Liver (tissue), 9 donors: ENCODE data around the gene TMA7B. TPM values are rescaled to one million over a fixed set of nuclear protein-coding genes. Genes with fewer than 3 reads are reported as not detected.

ENCODE experiments used
- DNase-seq: peaks from one replicate; pipeline ENCODE4 v3.0.0-alpha.2; 2017; ENCODE audit warnings: low spot score
- H3K27ac ChIP-seq, 2 donors: one replicate each; pipeline ENCODE4 v1.7.0; 2013; ENCODE audit warnings: inconsistent platforms in 2 of 2, low read length in 2 of 2, control low read depth in 1 of 2, low read depth in 1 of 2, mild to moderate bottlenecking in 1 of 2
- H3K27me3 ChIP-seq, 4 donors: one replicate each; pipeline versions ENCODE4 v1.6.1 to v1.7.0; 2013; ENCODE audit warnings: low read length in 3 of 4, inconsistent platforms in 1 of 4, mild to moderate bottlenecking in 1 of 4, moderate library complexity in 1 of 4; ENCODE audit not compliant: control insufficient read depth in 4 of 4, insufficient read depth in 4 of 4
- H3K36me3 ChIP-seq, 4 donors: one replicate each; pipeline versions ENCODE4 v1.6.1 to v1.7.0; 2013; ENCODE audit warnings: low read length in 3 of 4, mild to moderate bottlenecking in 3 of 4, low read depth in 1 of 4, moderate library complexity in 1 of 4; ENCODE audit not compliant: control insufficient read depth in 4 of 4, insufficient read depth in 3 of 4
- H3K4me1 ChIP-seq, 4 donors: one replicate each; pipeline versions ENCODE4 v1.6.1 to v1.7.0; 2013; ENCODE audit warnings: low read length in 3 of 4, mild to moderate bottlenecking in 3 of 4, moderate library complexity in 1 of 4; ENCODE audit not compliant: control insufficient read depth in 4 of 4, insufficient read depth in 4 of 4
- H3K4me3 ChIP-seq, 3 donors: one replicate each; pipeline versions ENCODE4 v1.6.1 to v1.7.0; 2013; ENCODE audit warnings: low read length in 3 of 3, control low read depth in 1 of 3, low read depth in 1 of 3, mild to moderate bottlenecking in 1 of 3
- H3K9ac ChIP-seq, 2 donors: one replicate each; pipeline ENCODE4 v1.7.0; 2013; ENCODE audit warnings: low read length in 2 of 2, mild to moderate bottlenecking in 2 of 2, moderate library complexity in 2 of 2, control low read depth in 1 of 2, low read depth in 1 of 2
- H3K9me3 ChIP-seq, 4 donors: one replicate each; pipeline versions ENCODE4 v1.6.1 to v1.7.0; 2013; ENCODE audit warnings: low read length in 3 of 4; ENCODE audit not compliant: control insufficient read depth in 4 of 4
- ATF3 ChIP-seq: IDR thresholded peaks from 2 replicates; pipeline ENCODE4 v1.6.1; 2016; ENCODE audit warnings: antibody characterized with exemption
- CTCF ChIP-seq: fragments of 150-350 bp; IDR thresholded peaks from 2 replicates; pipeline ENCODE4 v1.5.1; 2017; ENCODE audit warnings: improper control_type of control experiment, low read depth, low read length; ENCODE audit not compliant: missing input control
- EGR1 ChIP-seq, 2 donors: IDR thresholded peaks; 2 replicates each; pipeline ENCODE4 v1.6.1; 2016 to 2018; ENCODE audit warnings: antibody characterized with exemption in 2 of 2, low read depth in 2 of 2
- FOXA1 ChIP-seq: IDR thresholded peaks from 2 replicates; pipeline ENCODE4 v1.6.1; 2016; ENCODE audit warnings: antibody characterized with exemption
- FOXA2 ChIP-seq: IDR thresholded peaks from 2 replicates; pipeline ENCODE4 v1.6.1; 2016; ENCODE audit warnings: antibody characterized with exemption
- GABPA ChIP-seq, 2 donors: IDR thresholded peaks in 1 of 2; conservative IDR thresholded peaks in 1 of 2; 2 replicates each; pipeline ENCODE4 v1.6.1; 2016; ENCODE audit warnings: antibody characterized with exemption in 2 of 2, mild to moderate bottlenecking in 1 of 2, moderate library complexity in 1 of 2
- HNF4A ChIP-seq, 2 donors: conservative IDR thresholded peaks; 2 replicates each; pipeline ENCODE4 v1.6.1; 2016; ENCODE audit warnings: antibody characterized with exemption in 2 of 2, mild to moderate bottlenecking in 2 of 2
- HNF4G ChIP-seq: IDR thresholded peaks from 2 replicates; pipeline ENCODE4 v1.6.1; 2016; ENCODE audit warnings: antibody characterized with exemption
- JUND ChIP-seq, 2 donors: IDR thresholded peaks; 2 replicates each; pipeline ENCODE4 v1.6.1; 2016; ENCODE audit warnings: antibody characterized with exemption in 2 of 2
- MAX ChIP-seq: IDR thresholded peaks from 2 replicates; pipeline ENCODE4 v1.6.1; 2016; ENCODE audit warnings: antibody characterized with exemption
- NR2F2 ChIP-seq: IDR thresholded peaks from 2 replicates; pipeline ENCODE4 v1.6.1; 2016; ENCODE audit warnings: antibody characterized with exemption
- RAD21 ChIP-seq, 2 donors: IDR thresholded peaks; 2 replicates each; pipeline ENCODE4 v1.6.1; 2016; ENCODE audit warnings: antibody characterized with exemption in 2 of 2, mild to moderate bottlenecking in 2 of 2
- REST ChIP-seq: IDR thresholded peaks from 2 replicates; pipeline ENCODE4 v1.6.1; 2016; ENCODE audit warnings: antibody characterized with exemption, mild to moderate bottlenecking
- RXRA ChIP-seq, 2 donors: IDR thresholded peaks; 2 replicates each; pipeline ENCODE4 v1.6.1; 2017 to 2018; ENCODE audit warnings: antibody characterized with exemption in 2 of 2, mild to moderate bottlenecking in 1 of 2
- SP1 ChIP-seq: IDR thresholded peaks from 2 replicates; pipeline ENCODE4 v1.6.1; 2018; ENCODE audit warnings: antibody characterized with exemption, mild to moderate bottlenecking
- TAF1 ChIP-seq: conservative IDR thresholded peaks from 2 replicates; pipeline ENCODE4 v1.6.1; 2016; ENCODE audit warnings: antibody characterized with exemption, mild to moderate bottlenecking
- YY1 ChIP-seq: IDR thresholded peaks from 2 replicates; pipeline ENCODE4 v1.6.1; 2016; ENCODE audit warnings: antibody characterized with exemption, mild to moderate bottlenecking
- ZBTB33 ChIP-seq: IDR thresholded peaks from 2 replicates; pipeline ENCODE4 v1.6.1; 2016; ENCODE audit warnings: antibody characterized with exemption
- WGBS: extraction: QIAGEN DNeasy Blood & Tissue Kit; methylation state at CpG from one replicate; pipeline ENCODE4 v1.1.7; 2013; 5-methylcytosine and 5-hydroxymethylcytosine counted together
- polyA plus RNA-seq, 2 donors: library from polyadenylated mRNA; stranded (reverse) in 1 of 2; unstranded in 1 of 2; fragments of 200-250 nt in 1 of 2; fragments of >200 nt in 1 of 2; fragmentation: Nextera tagmentation in 1 of 2; extraction: Ambion mirVana in 1 of 2; gene quantifications; one replicate each; pipeline versions ENCODE4 v1.2.1 to v1.2.3, GENCODE V29; 2013 to 2015
- total RNA-seq, 2 donors: library from RNA; depleted of rRNA; stranded (reverse); fragments of >200 nt; gene quantifications; one replicate each; pipeline ENCODE4 v1.2.3, GENCODE V29; 2014
- donor health status: healthy.
- donor health status: healthy.
- donor health status: healthy.
- donor health status: healthy.
- donor health status: healthy.

The TMA7B gene
- total and polyA plus RNA-seq, 4 donors: 0.25 to 2.1 TPM; not detected in 2

DNA sequence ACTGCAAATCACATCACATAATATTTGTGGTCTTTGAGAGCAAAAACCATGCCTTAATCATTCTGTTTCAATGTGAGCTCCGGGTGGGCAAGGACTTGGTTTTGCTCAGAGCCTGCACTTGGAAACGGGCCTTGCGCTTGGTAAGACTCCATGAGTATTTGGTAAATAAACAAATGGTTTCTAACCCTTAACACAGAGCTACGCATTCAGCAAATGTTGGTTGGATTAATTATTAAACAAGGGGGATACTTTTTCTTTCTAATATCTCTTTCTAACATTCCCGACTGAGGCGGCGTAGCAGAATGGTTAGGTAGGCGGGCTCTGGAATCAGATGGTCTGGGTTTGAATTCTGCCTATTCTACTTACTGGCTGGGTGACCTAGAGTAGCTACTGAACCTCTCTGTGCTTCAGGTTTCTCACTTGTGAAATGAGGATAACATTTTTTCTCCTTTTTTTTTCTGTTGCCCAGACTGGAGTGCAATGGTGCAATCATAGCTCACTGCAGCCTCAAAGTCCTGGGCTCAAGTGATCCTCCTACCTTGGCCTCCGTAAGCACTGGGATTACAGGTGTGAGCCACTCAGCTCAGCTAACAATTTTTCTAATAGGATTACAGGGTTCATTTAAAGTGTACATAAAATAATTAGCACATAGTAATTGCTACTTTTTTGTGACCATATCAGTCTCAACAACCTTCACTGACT, 31.1 kb downstream of the TMA7B start:
- TF ChIP-seq JUND (IDR thresholded peaks at IDR 0.05) (peak in 1 of 2 donors; percentile 24), RXRA (IDR thresholded peaks at IDR 0.05) (peak; percentile 44 to 58), HNF4A (conservative IDR thresholded peaks at IDR 0.05) (peak; percentile 37 to 42), HNF4G (no peak), RAD21 (IDR thresholded peaks at IDR 0.05) (peak in 1 of 2 donors; percentile 21), TAF1 (no peak), MAX (peak; percentile 8), EGR1 (IDR thresholded peaks at IDR 0.05; ENCODE audit: low read depth in 2 of 2) (no peak), ZBTB33 (no peak), YY1 (peak; percentile 83), GABPA (IDR thresholded peaks at IDR 0.05 in 1 of 2, conservative IDR thresholded peaks at IDR 0.05 in 1 of 2) (no peak), ATF3 (no peak), CTCF (no peak), NR2F2 (peak; percentile 8), FOXA2 (peak; percentile 61), REST (no peak), FOXA1 (no peak), SP1 (peak; percentile 94)
- peaks cover 6 to 44% (median 36%) of the 10 kb centered on the region in 4 donors for H3K4me1 ChIP-seq
- no peaks in the 10 kb centered on the region for H3K27me3 ChIP-seq
- H3K9me3 ChIP-seq: no peaks in the 10 kb centered on the region
- H3K4me3 ChIP-seq: no peak overlapping the region
- H3K36me3 ChIP-seq: no peaks in the 10 kb centered on the region
- peak overlapping the region in 1 of 2 donors; percentile 78 for H3K9ac ChIP-seq
- no peak for DNase-seq
- peak overlapping the region; percentile 68 to 75 for H3K27ac ChIP-seq
- 30% methylated on average over 9 of the region's 9 CpGs for WGBS
